GM12878 (cell line): ENCODE results near the gene SYNPO. TPM values are rescaled to one million over a fixed set of nuclear protein-coding genes. Genes with fewer than 3 reads are reported as not detected.

Experiments
- ATAC-seq: fragments of 200-7000 bp; cut with Tn5 transposase; 3 replicates; pipeline ENCODE4 v1.9.1; 2020; ENCODE audit warnings: mild to moderate bottlenecking, moderate library complexity
- BruUV-seq: library from RNA; stranded (reverse); fragments of 400-500 nt; replicated peaks from 2 replicates; lab custom pipeline; 2021; lab: Mats Ljungman, UMichigan
- CTCF ChIA-PET: fragments of 300-600 bp; sonication (Branson Sonifier 250); formaldehyde crosslinking; extraction: SDS; loops from one replicate; lab custom pipeline; 2021; ENCODE audit warnings: inconsistent platforms; lab: Yijun Ruan, JAX
- POLR2A ChIA-PET: fragments of 350-600 bp; formaldehyde crosslinking; extraction: SDS; loops from one replicate; lab custom pipeline; 2021; ENCODE audit warnings: inconsistent platforms; lab: Charles Lee
- RAD21 ChIA-PET: fragments of 300-600 bp; sonication (Branson Sonifier 250); formaldehyde crosslinking; loops from one replicate; lab custom pipeline; 2023; ENCODE audit warnings: antibody characterized with exemption; ENCODE audit not compliant: unreplicated experiment; lab: Charles Lee
- SMC1A ChIA-PET: fragments of 300-600 bp; sonication (Branson Sonifier 250); formaldehyde crosslinking; loops from one replicate; lab custom pipeline; 2023; ENCODE audit not compliant: unreplicated experiment, uncharacterized antibody; lab: Charles Lee
- DNase-seq: peaks from one replicate; pipeline ENCODE4 v3.0.0-alpha.2; 2011; ENCODE audit warnings: low read depth, low spot score
- FAIRE-seq: peaks from 3 replicates; lab custom pipeline; 2011; peaks lifted over from hg19 to GRCh38; lab: Jason Lieb, UNC
- H2AFZ ChIP-seq: 2 replicates; pipeline ENCODE4 v1.6.0; 2011; ENCODE audit warnings: low read depth, low read length, control low read depth; ENCODE audit not compliant: control insufficient read depth
- H3K27ac ChIP-seq: 2 replicates; pipeline ENCODE4 v1.5.1; 2011; ENCODE audit warnings: control low read depth; ENCODE audit not compliant: control insufficient read depth, insufficient read depth
- H3K27me3 ChIP-seq, 2 experiments: replicated peaks in 1 of 2; 2 replicates each; pipeline versions ENCODE4 v1.6.0 to v1.6.1; 2011; ENCODE audit warnings: low read length in 1 of 2; ENCODE audit not compliant: control insufficient read depth in 2 of 2, insufficient read depth in 2 of 2
- H3K36me3 ChIP-seq, 2 experiments: 2 replicates each; pipeline ENCODE4 v1.5.1; 2011; ENCODE audit warnings: low read length in 1 of 2; ENCODE audit not compliant: control insufficient read depth in 2 of 2, insufficient read depth in 2 of 2
- H3K4me1 ChIP-seq: 2 replicates; pipeline ENCODE4 v1.6.1; 2011; ENCODE audit warnings: mild to moderate bottlenecking, low read length, moderate library complexity, mixed read lengths; ENCODE audit not compliant: control insufficient read depth, insufficient read depth
- H3K4me2 ChIP-seq: 2 replicates; pipeline ENCODE4 v1.6.0; 2011; ENCODE audit warnings: control low read depth; ENCODE audit not compliant: control insufficient read depth, insufficient read depth
- H3K4me3 ChIP-seq: fragments of 200-600 bp; sonication (generic); 2 replicates; pipeline ENCODE4 v1.5.1; 2016
- H3K79me2 ChIP-seq: 2 replicates; pipeline ENCODE4 v1.6.0; 2011; ENCODE audit warnings: low read length; ENCODE audit not compliant: control insufficient read depth, insufficient read depth
- H3K9ac ChIP-seq: 2 replicates; pipeline ENCODE4 v1.8.0; 2011; ENCODE audit warnings: low read length, control low read depth, mixed read lengths; ENCODE audit not compliant: control insufficient read depth, insufficient read depth
- H3K9me3 ChIP-seq: replicated peaks from 3 replicates; pipeline ENCODE4 v1.5.1; 2011; ENCODE audit warnings: mild to moderate bottlenecking, low read length; ENCODE audit not compliant: control insufficient read depth, insufficient read depth
- H4K20me1 ChIP-seq: 2 replicates; pipeline ENCODE4 v1.6.0; 2011; ENCODE audit not compliant: control insufficient read depth, insufficient read depth
- ATF7 ChIP-seq: fragments of 450-650 bp; IDR thresholded peaks from 2 replicates; pipeline ENCODE4 v1.6.1; 2016; ENCODE audit warnings: low read depth, mild to moderate bottlenecking
- BHLHE40 ChIP-seq, 2 experiments: fragments of 450-650 bp in 1 of 2; IDR thresholded peaks; 2 replicates each; pipeline ENCODE4 v1.6.1; 2011 to 2017; ENCODE audit warnings: low read depth in 2 of 2, borderline replicate concordance in 1 of 2, improper control_type of control experiment in 1 of 2, low read length in 1 of 2, mild to moderate bottlenecking in 1 of 2
- EED ChIP-seq: sonication (generic); IDR thresholded peaks from 2 replicates; pipeline ENCODE4 v1.6.1; 2016; ENCODE audit warnings: antibody characterized with exemption, low read depth
- WRNIP1 ChIP-seq: IDR thresholded peaks from 2 replicates; pipeline ENCODE4 v1.6.1; 2011; ENCODE audit warnings: low read depth, low read length, improper control_type of control experiment, borderline replicate concordance
- ZNF24 ChIP-seq: fragments of 450-650 bp; IDR thresholded peaks from 2 replicates; pipeline ENCODE4 v1.6.1; 2017; ENCODE audit warnings: antibody characterized with exemption, mild to moderate bottlenecking
- WGBS: methylation state at CpG from one replicate; pipeline ENCODE4 v1.1.6; 2016; ENCODE audit warnings: low lambda C conversion rate; ENCODE audit not compliant: insufficient replicate concordance, insufficient coverage; ENCODE audit errors: missing lambda C conversion rate; 5-methylcytosine and 5-hydroxymethylcytosine counted together
- in situ Hi-C: fragments of 300-500 bp; cut with MboI; formaldehyde crosslinking; loops from 9 replicates; pipeline ENCODE4 v1.14.3; 2018; ENCODE audit warnings: mixed read lengths
- intact Hi-C: fragments of 100-400 bp; cut with micrococcal nuclease; formaldehyde crosslinking; loops from one replicate; pipeline ENCODE4 v1.14.2; 2022; ENCODE audit not compliant: unreplicated experiment
- polyA plus RNA-seq, 11 experiments: library from polyadenylated mRNA; depleted of rRNA in 4 of 11; unstranded in 6 of 11; stranded (reverse) in 5 of 11; fragments of >200 nt; fragmentation: Nextera tagmentation in 4 of 11; fragmentation: Illumina TruSeq in 1 of 11; extraction: Ambion mirVana in 4 of 11; extraction: Trizol in 1 of 11; gene quantifications; 1 replicate in 1 of 11; 2 replicates in 10 of 11; pipeline versions ENCODE4 v1.2.1 to v1.2.3, GENCODE V29; 2011 to 2016; ENCODE audit warnings: inconsistent platforms in 2 of 11, missing spikeins in 2 of 11, low read depth in 1 of 11
- total RNA-seq, 4 experiments: library from RNA; depleted of rRNA in 3 of 4; stranded (reverse); fragments of >200 nt in 3 of 4; fragmentation: Illumina TruSeq in 1 of 4; extraction: Trizol in 1 of 4; gene quantifications; 2 replicates each; pipeline versions ENCODE4 v1.2.1 to v1.2.3, GENCODE V29; 2013 to 2021
- TF ChIP-seq, protein P1 (sequence below): fragments of 450-650 bp; IDR thresholded peaks from 2 replicates; pipeline ENCODE4 v1.6.1; 2016; ENCODE audit warnings: mild to moderate bottlenecking, moderate library complexity, borderline replicate concordance

Gene SYNPO
- total and polyA plus RNA-seq, 10 of the 15 experiments (the other 5 are each of a cell fraction or from before 2014, with no cell fraction given), result 0.77 to 21.0 (median 3.9) TPM

DNA sequence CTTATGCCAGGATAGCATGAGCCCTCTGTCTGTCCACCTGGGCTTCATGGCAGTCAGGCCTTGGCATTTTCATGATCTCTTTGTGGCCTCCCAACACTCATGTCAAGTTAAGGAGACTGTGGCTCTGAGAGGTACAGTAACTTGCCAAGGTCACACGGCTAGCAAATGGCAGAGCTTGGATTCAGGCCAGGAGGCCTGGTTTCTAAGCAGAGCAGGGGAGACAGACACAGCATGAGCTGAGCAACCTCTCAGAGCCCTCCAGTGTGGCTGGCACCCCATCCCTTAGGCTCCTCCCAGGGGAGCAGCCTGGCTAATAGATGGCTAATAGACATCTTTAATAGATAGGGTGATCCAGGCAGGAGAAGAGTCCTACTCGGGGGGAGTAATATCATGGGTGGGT lies 4.1 kb downstream of the SYNPO start:
- Histone ChIP-seq H3K79me2 (no peaks in the 10 kb centered on the region), H3K4me3 (no peak overlapping the region), H3K36me3 (no peaks in the 10 kb centered on the region), H3K27me3 (no peaks in the 10 kb centered on the region), H4K20me1 (no peaks in the 10 kb centered on the region), H3K27ac (no peak overlapping the region), H3K9me3 (no peaks in the 10 kb centered on the region), H3K9ac (no peak overlapping the region), H2AFZ (no peak overlapping the region), H3K4me1 (no peaks in the 10 kb centered on the region), H3K4me2 (no peak overlapping the region)
- FAIRE-seq (no peak), ATAC-seq (peak; percentile 29), DNase-seq (no peak)
- intact Hi-C loops (no loop called here), in situ Hi-C loops (no loop called here)
- ChIA-PET CTCF (interaction anchor here (0.9 to 1.6 kb wide), 9 partner anchors 11 to 85 kb away, joined by 3 to 8 read pairs (median 4); no protein-coding TSS in a partner anchor), RAD21 (interaction anchor here (0.6 to 1.9 kb wide), 4 partner anchors 18 to 158 kb away, joined by 3 to 9 read pairs (median 4); no protein-coding TSS in a partner anchor), POLR2A (interaction anchor here (0.5 to 0.7 kb wide), 2 partner anchors 11 to 232 kb away, joined by 3 read pairs; partner anchors contain the start of gene CD74), SMC1A (interaction anchor here (1.3 to 2.3 kb wide), 4 partner anchors 9 to 100 kb away, joined by 4 to 7 read pairs (median 5); no protein-coding TSS in a partner anchor)
- 24% methylated on average over 2 of the region's 2 CpGs for whole genome bisulfite sequencing
- TF ChIP-seq ZNF24 (no peak), BHLHE40 (IDR thresholded peaks at IDR 0.05; ENCODE audit: borderline replicate concordance in 1 of 2, low read depth in 2 of 2, low read length in 1 of 2) (no peak), EED (no peak), WRNIP1 (no peak), ATF7 (no peak)
- TF ChIP-seq, protein P1, sequence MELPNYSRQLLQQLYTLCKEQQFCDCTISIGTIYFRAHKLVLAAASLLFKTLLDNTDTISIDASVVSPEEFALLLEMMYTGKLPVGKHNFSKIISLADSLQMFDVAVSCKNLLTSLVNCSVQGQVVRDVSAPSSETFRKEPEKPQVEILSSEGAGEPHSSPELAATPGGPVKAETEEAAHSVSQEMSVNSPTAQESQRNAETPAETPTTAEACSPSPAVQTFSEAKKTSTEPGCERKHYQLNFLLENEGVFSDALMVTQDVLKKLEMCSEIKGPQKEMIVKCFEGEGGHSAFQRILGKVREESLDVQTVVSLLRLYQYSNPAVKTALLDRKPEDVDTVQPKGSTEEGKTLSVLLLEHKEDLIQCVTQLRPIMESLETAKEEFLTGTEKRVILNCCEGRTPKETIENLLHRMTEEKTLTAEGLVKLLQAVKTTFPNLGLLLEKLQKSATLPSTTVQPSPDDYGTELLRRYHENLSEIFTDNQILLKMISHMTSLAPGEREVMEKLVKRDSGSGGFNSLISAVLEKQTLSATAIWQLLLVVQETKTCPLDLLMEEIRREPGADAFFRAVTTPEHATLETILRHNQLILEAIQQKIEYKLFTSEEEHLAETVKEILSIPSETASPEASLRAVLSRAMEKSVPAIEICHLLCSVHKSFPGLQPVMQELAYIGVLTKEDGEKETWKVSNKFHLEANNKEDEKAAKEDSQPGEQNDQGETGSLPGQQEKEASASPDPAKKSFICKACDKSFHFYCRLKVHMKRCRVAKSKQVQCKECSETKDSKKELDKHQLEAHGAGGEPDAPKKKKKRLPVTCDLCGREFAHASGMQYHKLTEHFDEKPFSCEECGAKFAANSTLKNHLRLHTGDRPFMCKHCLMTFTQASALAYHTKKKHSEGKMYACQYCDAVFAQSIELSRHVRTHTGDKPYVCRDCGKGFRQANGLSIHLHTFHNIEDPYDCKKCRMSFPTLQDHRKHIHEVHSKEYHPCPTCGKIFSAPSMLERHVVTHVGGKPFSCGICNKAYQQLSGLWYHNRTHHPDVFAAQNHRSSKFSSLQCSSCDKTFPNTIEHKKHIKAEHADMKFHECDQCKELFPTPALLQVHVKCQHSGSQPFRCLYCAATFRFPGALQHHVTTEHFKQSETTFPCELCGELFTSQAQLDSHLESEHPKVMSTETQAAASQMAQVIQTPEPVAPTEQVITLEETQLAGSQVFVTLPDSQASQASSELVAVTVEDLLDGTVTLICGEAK, result no peak
- no TSS peak for BruUV-seq
